Measurements from ENCODE around the gene MPP2. TPM values are rescaled to one million over a fixed set of nuclear protein-coding genes. Genes with fewer than 3 reads are reported as not detected.
"Not testable (repeated sequence)": the region's sequence is repeated elsewhere in the genome, so short reads cannot be mapped to it uniquely, and the experiment has no call there.

The MPP2 gene
- total RNA-seq, 1 experiment from 2014 or later, result 1.2 TPM

DNA sequence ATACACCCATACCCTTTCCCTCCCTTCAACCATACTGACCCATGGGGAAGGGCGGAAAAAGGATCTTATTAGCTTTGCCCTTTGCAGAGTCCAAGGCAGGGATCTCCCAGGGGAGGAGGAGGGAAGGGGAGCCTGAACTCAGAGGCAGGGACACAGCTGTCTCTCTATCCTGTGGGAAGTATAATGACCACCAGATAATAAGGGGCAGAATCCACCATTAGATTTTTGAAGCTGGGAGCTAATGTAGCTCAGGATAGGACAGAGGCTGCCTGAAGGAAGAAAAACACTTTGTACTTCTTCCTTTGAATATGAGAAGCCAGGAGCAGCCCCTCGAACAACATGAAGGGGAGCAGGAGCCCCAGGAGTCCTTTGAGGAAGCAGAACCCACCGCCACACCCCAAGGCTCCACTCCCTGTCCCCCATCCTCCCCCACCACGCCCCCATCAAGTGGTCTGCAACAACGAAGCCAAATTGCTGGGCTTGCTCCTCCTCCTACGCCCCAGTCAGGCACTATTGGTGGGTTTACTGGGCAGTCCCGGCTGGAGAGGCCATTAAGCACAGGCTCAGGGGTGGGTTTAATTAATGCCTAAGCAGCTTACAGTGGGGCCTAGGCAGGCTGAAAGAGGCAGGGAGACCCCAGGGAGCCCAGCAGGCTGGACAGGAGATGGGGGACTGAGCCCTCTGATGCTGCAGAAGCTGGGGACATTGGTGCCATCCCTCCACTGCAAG lies 5.3 kb downstream of the MPP2 start:
- peaks cover 25% of the 10 kb centered on the region for H3K27me3 ChIP-seq (replicated peaks)
- H3K36me3 ChIP-seq, result no peaks in the 10 kb centered on the region
- H3K4me3 ChIP-seq, result no peak overlapping the region
- H3K4me1 ChIP-seq (replicated peaks), result peaks cover 19% of the 10 kb centered on the region
- DNase-seq (ENCODE audit: low read depth in 1 of 2, low spot score in 2 of 2), result no peak
- no peaks in the 10 kb centered on the region for H3K9me3 ChIP-seq (replicated peaks)
- no peak overlapping the region for H3K27ac ChIP-seq

- no peak for DNase-seq (ENCODE audit: low read depth in 1 of 2, low spot score in 2 of 2)
- Histone ChIP-seq H3K27ac (no peak overlapping the region), H3K9me3 (replicated peaks) (no peaks in the 10 kb centered on the region), H3K27me3 (replicated peaks) (peaks cover 19% of the 10 kb centered on the region), H3K4me3 (peak overlapping the region; percentile 29), H3K36me3 (no peaks in the 10 kb centered on the region), H3K4me1 (replicated peaks) (peaks cover 12% of the 10 kb centered on the region)
Observed at GRCh38 chr17:43900858-43901754, 6.2 kb downstream of the MPP2 start.

DNA sequence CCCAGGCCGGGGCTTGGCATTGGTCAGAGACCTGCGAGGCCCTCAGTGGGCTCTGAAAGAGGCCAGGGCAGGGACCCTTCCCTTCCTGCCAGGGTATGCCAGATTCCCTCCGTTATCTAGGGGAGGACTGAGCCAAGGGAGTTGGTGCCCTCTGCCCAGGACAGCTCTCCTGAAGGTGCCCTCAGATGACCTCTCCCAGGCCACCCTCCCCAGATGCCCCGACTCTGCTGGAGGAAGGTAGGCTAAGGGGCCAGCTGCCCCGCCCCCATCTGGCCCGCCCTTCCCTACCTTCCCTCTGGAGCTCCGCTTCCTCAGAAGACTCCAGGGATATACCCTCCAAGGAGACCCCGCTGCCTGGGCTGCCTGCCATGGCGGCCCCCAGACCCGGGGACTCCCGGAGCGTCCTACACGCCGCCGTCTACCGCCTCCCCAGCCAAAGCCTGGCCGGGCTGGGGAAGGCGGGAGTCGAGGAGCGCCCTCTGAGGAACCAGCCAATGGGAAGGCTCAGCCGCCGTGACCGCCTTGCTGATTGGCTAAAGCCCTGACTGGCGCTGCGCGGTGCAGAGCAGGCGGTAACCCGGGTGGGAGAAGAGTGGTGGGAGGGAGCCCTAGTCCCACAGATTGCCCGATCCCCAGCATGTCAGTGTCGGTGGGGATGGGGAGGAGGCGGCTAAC lies 7.0 kb downstream of the MPP2 start:
- no peak overlapping the region for H3K27ac ChIP-seq
- peak overlapping the region; percentile 29 for H3K4me3 ChIP-seq
- peaks cover 10% of the 10 kb centered on the region for H3K4me1 ChIP-seq (replicated peaks)
- H3K9me3 ChIP-seq (replicated peaks), result no peaks in the 10 kb centered on the region
- DNase-seq (ENCODE audit: low read depth in 1 of 2, low spot score in 2 of 2), result peak; percentile 74 to 91
- peaks cover 13% of the 10 kb centered on the region for H3K27me3 ChIP-seq (replicated peaks)
- H3K36me3 ChIP-seq, result no peaks in the 10 kb centered on the region

- H3K4me1 ChIP-seq (replicated peaks), result peaks cover 10% of the 10 kb centered on the region
- no peaks in the 10 kb centered on the region for H3K9me3 ChIP-seq (replicated peaks)
- no peak overlapping the region for H3K27ac ChIP-seq
- no peak for DNase-seq (ENCODE audit: low read depth in 1 of 2, low spot score in 2 of 2)
- H3K36me3 ChIP-seq, result no peaks in the 10 kb centered on the region
- peaks cover 11% of the 10 kb centered on the region; the same call in 1 of the 2 replicates for H3K27me3 ChIP-seq (replicated peaks)
- no peak overlapping the region for H3K4me3 ChIP-seq
Observed at GRCh38 chr17:43898446-43898845, 8.9 kb downstream of the MPP2 start.

GRCh38 chr17:43897831-43898230 lies 9.5 kb downstream of the MPP2 start:
- Histone ChIP-seq H3K27me3 (replicated peaks) (peaks cover 11% of the 10 kb centered on the region; the same call in 1 of the 2 replicates), H3K9me3 (replicated peaks) (no peaks in the 10 kb centered on the region), H3K4me3 (no peak overlapping the region)

GRCh38 chr17:43894494-43894893 lies 12.8 kb downstream of the MPP2 start:
- H3K9me3 ChIP-seq (replicated peaks); H3K27ac ChIP-seq; H3K4me1 ChIP-seq (replicated peaks); DNase-seq (ENCODE audit: low read depth in 1 of 2, low spot score in 2 of 2); H3K4me3 ChIP-seq; H3K36me3 ChIP-seq: not testable (repeated sequence)
- peaks cover 11% of the 10 kb centered on the region; the same call in 1 of the 2 replicates for H3K27me3 ChIP-seq (replicated peaks)

More at GRCh38 chr17:43897831-43898230, 9.5 kb downstream of the MPP2 start:
- no peak for DNase-seq (ENCODE audit: low read depth in 1 of 2, low spot score in 2 of 2)
- Histone ChIP-seq H3K4me1 (replicated peaks) (peaks cover 10% of the 10 kb centered on the region), H3K36me3 (no peaks in the 10 kb centered on the region), H3K27ac (no peak overlapping the region)

DNA sequence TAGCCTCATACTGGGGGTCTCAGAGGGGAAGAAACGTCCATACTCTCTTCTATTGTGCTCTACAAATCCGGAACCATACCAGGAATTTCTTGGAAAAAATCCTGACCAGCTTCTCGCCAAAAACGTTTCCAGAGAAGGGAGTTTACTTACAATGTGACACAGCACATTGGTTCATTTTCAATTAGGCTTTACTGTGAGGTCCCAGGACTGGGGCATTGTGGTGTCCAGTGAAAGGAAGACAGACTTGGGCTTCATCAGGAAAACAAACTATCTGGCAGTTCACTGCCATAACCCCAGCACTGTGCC lies 14.7 kb downstream of the MPP2 start:
- Histone ChIP-seq H3K27ac (no peak overlapping the region), H3K27me3 (replicated peaks) (peaks cover 17% of the 10 kb centered on the region; the same call in 1 of the 2 replicates), H3K9me3 (replicated peaks) (no peaks in the 10 kb centered on the region), H3K36me3 (no peaks in the 10 kb centered on the region), H3K4me1 (replicated peaks) (no peaks in the 10 kb centered on the region), H3K4me3 (no peak overlapping the region)
- DNase-seq (ENCODE audit: low read depth in 1 of 2, low spot score in 2 of 2), result no peak

DNA sequence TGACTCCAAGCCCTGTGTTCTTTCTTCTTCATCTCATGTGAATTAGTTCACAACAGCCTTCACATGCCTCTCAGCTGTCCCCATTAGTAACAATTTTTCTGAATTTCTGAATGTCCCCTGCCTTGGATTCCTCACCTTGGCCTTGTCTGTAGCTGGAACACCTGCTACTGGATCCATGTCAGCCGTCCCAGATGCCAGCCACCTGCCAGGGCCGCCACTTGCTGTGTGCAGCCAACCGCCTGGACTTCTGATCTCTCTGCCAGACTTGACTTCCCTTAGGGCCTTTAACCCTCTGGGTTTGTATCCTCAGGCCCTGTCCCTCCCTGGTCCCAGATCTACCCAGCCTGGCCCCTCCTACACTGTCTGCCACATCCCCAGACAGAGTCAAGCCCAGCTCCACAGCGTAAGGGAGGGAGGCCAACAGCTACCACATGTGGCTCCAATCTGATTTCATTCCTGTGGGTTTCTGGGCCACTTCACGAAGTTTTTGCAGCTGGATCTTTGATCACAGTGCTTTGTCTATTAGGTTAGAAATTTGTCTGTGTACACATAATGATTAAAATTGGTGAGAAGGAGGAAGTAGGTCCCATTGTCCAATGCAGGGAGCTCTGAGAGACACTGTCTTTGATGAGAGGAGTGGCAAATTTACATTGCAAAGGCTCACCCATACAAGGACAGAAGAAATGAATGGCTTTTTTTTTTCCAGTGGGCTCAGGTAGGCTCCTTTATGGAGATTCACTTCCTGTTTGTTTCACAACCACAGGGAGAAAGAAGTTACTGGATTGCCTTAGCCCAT lies 15.3 kb downstream of the MPP2 start:
- Histone ChIP-seq H3K36me3 (no peaks in the 10 kb centered on the region), H3K9me3 (replicated peaks) (no peaks in the 10 kb centered on the region), H3K4me1 (replicated peaks) (no peaks in the 10 kb centered on the region), H3K4me3 (no peak overlapping the region), H3K27me3 (replicated peaks) (peaks cover 18% of the 10 kb centered on the region; the same call in 1 of the 2 replicates), H3K27ac (no peak overlapping the region)
- DNase-seq (ENCODE audit: low read depth in 1 of 2, low spot score in 2 of 2), result no peak

- H3K27me3 ChIP-seq (replicated peaks), result peaks cover 19% of the 10 kb centered on the region; the same call in 1 of the 2 replicates
- no peaks in the 10 kb centered on the region for H3K4me1 ChIP-seq (replicated peaks)
- H3K27ac ChIP-seq, result no peak overlapping the region
- DNase-seq (ENCODE audit: low read depth in 1 of 2, low spot score in 2 of 2), result no peak
- no peaks in the 10 kb centered on the region for H3K9me3 ChIP-seq (replicated peaks)
- no peaks in the 10 kb centered on the region for H3K36me3 ChIP-seq
- H3K4me3 ChIP-seq, result no peak overlapping the region
Observed at GRCh38 chr17:43890240-43890639, 17.1 kb downstream of the MPP2 start.

DNA sequence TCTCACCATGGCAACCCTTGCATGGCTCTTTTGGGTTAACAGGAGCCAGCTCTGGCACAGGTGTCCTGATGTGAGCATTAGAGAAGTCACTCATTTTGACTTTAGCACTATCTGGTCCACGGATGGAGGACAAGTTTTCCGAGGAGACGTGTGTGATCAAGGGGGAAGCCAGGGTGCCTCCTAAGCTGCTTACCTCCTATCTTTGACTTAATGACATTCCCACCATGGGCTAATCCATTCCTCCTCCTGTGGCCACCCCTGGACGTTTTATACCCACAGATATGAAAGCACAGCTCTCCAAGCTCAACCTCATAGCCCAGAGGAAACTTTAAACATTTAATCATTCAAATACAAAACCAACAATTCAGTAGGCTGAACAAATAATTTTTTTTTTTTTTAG lies 18.8 kb downstream of the MPP2 start:
- Histone ChIP-seq H3K9me3 (replicated peaks) (no peaks in the 10 kb centered on the region), H3K36me3 (no peaks in the 10 kb centered on the region), H3K4me3 (no peak overlapping the region), H3K4me1 (replicated peaks) (no peaks in the 10 kb centered on the region), H3K27ac (no peak overlapping the region), H3K27me3 (replicated peaks) (peaks cover 19% of the 10 kb centered on the region; the same call in 1 of the 2 replicates)
- no peak for DNase-seq (ENCODE audit: low read depth in 1 of 2, low spot score in 2 of 2)

DNA sequence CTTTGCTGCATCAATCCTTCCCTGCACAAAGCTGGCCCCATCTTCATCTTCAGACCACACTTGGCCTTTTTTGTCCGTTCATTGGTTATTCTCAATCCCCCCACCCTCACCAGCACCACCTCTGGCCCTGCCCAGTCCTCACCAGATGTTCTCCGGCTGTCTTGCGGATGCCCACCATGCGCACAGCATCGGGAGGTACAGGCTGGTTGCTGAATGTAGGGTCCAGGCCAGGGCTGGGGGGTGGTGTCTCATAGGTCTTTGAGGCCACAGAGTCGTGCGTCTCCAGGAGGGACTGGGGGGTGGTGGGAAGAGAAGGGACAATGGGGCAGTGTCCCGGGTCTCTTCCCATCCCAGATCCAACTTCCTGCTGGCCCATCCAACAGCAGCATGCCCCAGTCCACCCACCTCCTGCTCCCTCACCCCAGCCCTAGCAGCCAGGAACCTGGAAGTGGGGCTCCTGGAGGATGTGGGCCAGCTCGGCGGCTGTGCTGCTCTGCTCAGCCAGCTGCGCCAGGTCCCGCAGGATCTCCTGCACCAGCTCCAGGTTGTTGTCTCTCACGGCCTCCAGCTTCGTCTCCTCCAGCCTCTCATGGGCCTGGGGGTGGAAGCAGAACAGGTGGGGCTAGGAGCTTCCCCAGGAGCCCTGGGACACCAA lies 24.4 kb downstream of the MPP2 start:
- no peaks in the 10 kb centered on the region for H3K36me3 ChIP-seq
- H3K4me1 ChIP-seq (replicated peaks), result 0 out of 2 replicates have a peak, but pooled peaks cover 5% of the 10 kb centered on the region
- H3K4me3 ChIP-seq, result no peak overlapping the region
- no peak overlapping the region for H3K27ac ChIP-seq
- DNase-seq (ENCODE audit: low read depth in 1 of 2, low spot score in 2 of 2), result no peak
- H3K9me3 ChIP-seq (replicated peaks), result no peaks in the 10 kb centered on the region
- peaks cover 16% of the 10 kb centered on the region; the same call in 1 of the 2 replicates for H3K27me3 ChIP-seq (replicated peaks)

- H3K27me3 ChIP-seq (replicated peaks), result peaks cover 12% of the 10 kb centered on the region; the same call in 1 of the 2 replicates
- no peaks in the 10 kb centered on the region for H3K9me3 ChIP-seq (replicated peaks)
- 0 out of 2 replicates have a peak, but pooled peaks cover 5% of the 10 kb centered on the region for H3K4me1 ChIP-seq (replicated peaks)
- no peak overlapping the region for H3K4me3 ChIP-seq
- DNase-seq (ENCODE audit: low read depth in 1 of 2, low spot score in 2 of 2), result no peak
- no peaks in the 10 kb centered on the region for H3K36me3 ChIP-seq
- H3K27ac ChIP-seq, result no peak overlapping the region
Observed at GRCh38 chr17:43881758-43882505, 25.4 kb downstream of the MPP2 start.

Data from SJSA1 (cell line).